ENCODE data around the gene TOR4A.

Gene TOR4A

DNA sequence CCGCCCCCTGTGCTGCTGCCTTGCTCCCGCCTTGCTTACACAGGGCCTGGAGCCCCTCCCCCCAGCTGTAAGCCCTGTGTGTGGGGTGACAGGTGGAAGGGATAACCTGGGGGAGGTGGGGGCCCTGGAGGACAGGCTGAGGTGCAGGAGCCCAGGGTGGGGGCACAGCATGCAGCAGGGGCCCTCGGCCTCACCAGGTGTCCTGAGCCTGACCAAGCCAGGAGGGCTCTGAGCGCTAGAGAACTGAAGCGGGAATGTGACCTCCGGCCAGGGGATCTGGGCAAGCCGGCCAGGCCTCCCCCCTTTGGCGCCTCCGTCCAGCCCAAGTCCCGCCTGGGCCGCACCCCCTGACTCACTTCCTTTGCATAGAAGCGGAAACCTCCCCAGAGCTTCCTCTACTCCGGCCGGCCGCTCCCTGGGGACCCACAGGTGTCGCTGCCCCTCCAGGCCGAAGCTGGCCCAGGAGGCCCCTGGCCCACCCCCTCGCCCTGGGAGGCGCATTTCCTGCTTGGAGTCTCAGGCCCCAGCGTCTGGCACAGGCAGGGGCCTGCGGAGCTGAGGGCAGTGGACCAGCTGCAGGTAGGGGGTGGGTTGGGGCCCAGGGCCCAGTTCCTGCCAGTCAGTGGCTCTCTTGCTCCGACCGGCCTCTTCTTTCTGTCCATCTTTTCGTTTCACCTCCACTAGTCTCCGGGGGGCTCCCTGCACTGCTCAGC is at the start of gene TOR4A:
Gene TOR4A, plus strand, starts transcription at position 398 of the 713 bp plus-strand sequence. CDS start 964 bp downstream, outside the sequence.
- peaks cover 10 to 53% (median 26%) of the 10 kb centered on the region in 11 experiments for H3K36me3 ChIP-seq
- H3K4me1 ChIP-seq: peaks cover 79 to 100% (median 98%) of the 10 kb centered on the region in 10 experiments
- peaks cover 1 to 63% (median 21%) of the 10 kb centered on the region in 11 experiments; a peak in 18 of 22 replicates for H4K20me1 ChIP-seq
- no peaks in the 10 kb centered on the region for H3K9me3 ChIP-seq (replicated peaks in 1 of 11)
- peak within 1 kb of the TSS; percentile 74 to 93 (median 82) for H3K9ac ChIP-seq
- peak within 1 kb of the TSS; percentile 76 to 95 (median 88) for H3K27ac ChIP-seq
- no peak for TF ChIP-seq Cebpa-rat (IDR thresholded peaks at IDR 0.05)
- no peaks in the 10 kb centered on the region for H3K27me3 ChIP-seq
- H3K4me3 ChIP-seq: peak within 1 kb of the TSS; percentile 41 to 92 (median 64)
- H3K4me2 ChIP-seq: peak within 1 kb of the TSS; percentile 84 to 100 (median 98)

DNA sequence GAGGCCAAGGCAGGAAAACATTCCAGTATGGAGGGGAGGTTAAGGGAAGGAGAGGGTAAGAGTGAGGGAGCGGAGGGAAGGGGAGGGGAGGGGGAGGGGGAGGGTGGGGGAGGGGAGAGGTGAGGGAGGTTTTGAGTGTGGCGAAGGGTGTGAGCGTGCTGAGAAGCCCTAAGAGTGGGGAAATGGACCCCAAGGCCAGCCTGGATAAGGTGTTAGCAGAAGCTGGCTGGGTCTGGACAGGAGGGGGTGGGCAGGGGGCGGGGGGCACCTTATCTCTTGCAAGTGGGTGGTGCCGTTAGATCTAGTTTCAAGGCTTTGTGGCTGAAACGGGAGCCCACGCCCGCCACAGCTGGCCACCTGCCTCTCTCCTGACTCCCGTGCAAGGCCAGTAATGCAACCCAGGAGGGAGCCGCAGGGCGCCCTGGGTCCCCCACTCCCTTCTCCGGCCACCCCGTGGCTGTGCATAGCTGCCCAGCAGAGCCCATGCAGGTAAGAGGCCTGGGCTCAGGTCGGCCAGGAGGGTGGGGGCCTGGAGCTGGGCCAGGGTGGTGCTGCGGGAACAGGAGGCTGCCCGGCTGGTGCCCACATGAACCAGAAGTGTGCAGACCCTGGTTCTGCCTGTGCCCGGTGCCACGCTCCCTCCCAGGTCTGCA is 49.5 kb upstream of the TOR4A start:
- Histone ChIP-seq H3K9me3 (replicated peaks in 1 of 11) (no peaks in the 10 kb centered on the region), H3K4me1 (peaks cover 33 to 80% (median 71%) of the 10 kb centered on the region in 10 experiments), H3K27me3 (no peaks in the 10 kb centered on the region), H3K36me3 (no peaks in the 10 kb centered on the region), H3K27ac (no peak overlapping the region), H3K9ac (no peak overlapping the region), H4K20me1 (no peaks in the 10 kb centered on the region; a peak in 1 of 22 replicates), H3K4me2 (peak overlapping the region in 6 of 11 experiments; percentile 66 to 85 (median 76); a peak in 8 of 22 replicates), H3K4me3 (no peak overlapping the region)
- no peak for TF ChIP-seq Cebpa-rat (IDR thresholded peaks at IDR 0.05)

DNA sequence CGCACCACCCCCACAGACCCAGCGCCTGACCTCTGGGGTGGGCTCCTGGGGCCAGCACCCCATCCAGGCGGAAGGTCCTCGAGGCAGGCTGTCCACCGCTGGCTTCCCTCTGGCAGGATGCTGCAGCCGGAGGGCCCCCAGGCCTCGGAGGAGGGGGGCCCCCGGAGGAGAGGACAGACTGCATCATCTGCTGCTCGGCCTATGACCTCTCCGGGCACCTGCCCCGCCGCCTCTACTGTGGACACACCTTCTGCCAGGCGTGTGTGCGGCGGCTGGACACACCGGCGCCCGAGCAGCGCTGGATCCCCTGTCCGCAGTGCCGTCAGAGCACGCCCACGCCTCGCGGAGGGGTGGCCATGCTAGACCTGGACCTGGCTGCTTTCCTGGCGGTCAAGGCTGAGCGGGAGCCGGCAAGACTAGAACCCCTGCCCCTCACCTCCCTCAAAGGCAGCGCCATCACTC is 49.0 kb upstream of the TOR4A start:
- TF ChIP-seq Cebpa-rat (IDR thresholded peaks at IDR 0.05): no peak
- Histone ChIP-seq H4K20me1 (no peaks in the 10 kb centered on the region; a peak in 1 of 22 replicates), H3K9me3 (replicated peaks in 1 of 11) (no peaks in the 10 kb centered on the region), H3K27me3 (no peaks in the 10 kb centered on the region), H3K4me3 (no peak overlapping the region), H3K4me1 (peaks cover 31 to 78% (median 69%) of the 10 kb centered on the region in 10 experiments), H3K4me2 (peak overlapping the region in 10 of 11 experiments; percentile 29 to 85 (median 70); a peak in 18 of 22 replicates), H3K27ac (no peak overlapping the region), H3K36me3 (no peaks in the 10 kb centered on the region), H3K9ac (peak overlapping the region in 4 of 11 experiments; percentile 11 to 55 (median 42); a peak in 5 of 22 replicates)

DNA sequence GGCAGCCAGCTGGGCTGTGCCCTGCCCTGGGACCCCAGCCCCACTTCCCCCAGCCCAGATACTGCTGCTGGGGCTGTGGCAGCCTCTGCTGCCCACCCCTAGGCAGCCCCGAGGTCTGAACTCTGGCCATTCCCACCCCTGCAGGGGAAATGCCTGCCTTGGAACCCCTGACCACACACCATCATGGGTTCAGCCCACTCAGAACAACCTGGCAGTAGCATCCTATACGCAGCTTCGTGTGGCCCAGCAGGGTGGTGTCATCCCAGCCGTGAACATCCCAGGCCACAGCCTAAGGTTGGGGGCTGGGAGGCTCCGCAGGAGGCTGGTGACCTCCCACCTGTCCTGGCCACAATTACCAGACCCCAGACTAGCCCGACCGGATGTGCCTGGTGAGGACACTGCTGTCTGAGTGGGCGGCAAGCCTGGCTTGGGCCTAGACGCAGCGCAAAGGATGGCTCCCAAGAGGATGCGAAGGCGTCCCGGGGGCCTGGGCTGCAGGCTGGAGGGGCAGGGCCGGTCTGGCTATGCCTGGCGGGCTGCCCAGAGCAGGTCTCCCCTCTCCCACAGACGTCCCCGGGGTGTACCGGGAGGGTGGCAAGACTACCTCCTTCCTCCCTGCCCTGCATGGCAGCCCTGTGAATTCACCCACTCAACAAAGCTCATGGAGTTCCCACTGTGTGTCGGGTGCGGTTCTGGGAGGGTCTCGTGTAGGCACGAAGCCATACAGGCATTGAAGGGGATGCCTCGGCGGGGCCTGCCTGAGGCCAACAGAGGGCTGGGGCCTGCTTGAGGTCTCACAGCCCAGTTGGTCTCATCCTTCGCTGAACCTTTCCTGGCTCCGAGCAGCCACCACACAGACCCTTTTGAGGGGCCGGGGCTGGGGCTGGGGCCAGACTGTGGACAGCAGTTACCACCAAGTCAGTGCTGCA is 48.3 kb upstream of the TOR4A start:
- H4K20me1 ChIP-seq: peaks cover 0 to 2% (median 0%) of the 10 kb centered on the region in 11 experiments; a peak in 4 of 22 replicates
- peak overlapping the region; percentile 29 to 85 (median 66) for H3K4me2 ChIP-seq
- H3K9ac ChIP-seq: peak overlapping the region in 8 of 11 experiments; percentile 11 to 55 (median 38); a peak in 9 of 22 replicates
- peaks cover 29 to 77% (median 67%) of the 10 kb centered on the region in 10 experiments for H3K4me1 ChIP-seq
- no peak for TF ChIP-seq Cebpa-rat (IDR thresholded peaks at IDR 0.05)
- H3K27ac ChIP-seq: peak overlapping the region in 2 of 11 experiments; percentile 17 to 27; a peak in 4 of 22 replicates
- H3K9me3 ChIP-seq (replicated peaks in 1 of 11): no peaks in the 10 kb centered on the region
- H3K4me3 ChIP-seq: no peak overlapping the region
- H3K27me3 ChIP-seq: no peaks in the 10 kb centered on the region
- H3K36me3 ChIP-seq: no peaks in the 10 kb centered on the region

DNA sequence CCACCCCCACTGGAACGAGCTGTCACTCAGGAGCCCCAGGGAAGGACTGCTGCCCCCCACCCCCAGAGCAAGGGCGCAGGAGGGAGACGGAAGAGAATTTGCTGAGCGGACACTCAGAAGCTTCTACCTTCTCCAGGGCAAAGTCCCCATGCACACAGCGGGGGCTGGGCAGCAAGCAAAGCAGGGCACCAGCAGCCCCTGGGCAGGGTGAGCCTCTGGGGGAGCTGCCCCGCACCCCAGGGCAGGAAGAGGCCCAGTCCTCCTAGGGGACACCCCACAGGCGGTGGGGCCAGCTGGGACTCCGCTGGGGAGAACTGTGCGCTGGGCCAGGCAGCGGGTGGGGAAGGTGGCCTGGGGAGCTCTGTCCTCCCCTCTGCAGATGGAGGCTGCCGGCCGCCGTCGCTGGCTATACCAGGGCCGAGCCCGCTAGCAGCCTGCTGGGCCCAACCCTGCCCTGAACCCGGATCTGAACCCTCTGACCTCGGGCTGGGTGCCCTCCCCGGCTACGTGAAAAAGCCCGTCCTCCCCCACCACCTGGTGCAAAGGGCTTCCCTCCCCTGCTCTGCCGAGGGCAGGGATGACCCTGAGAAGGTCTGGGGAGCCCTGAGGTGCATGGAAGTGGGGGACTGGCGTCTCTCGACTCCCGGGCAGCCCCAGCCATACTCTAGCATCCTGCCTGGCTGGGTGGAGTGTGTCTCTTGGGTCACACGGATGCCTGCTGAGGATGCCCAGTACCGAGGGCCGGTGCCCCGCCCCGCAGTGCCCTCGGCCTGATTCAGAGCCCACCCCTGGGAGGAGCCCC is 47.4 kb upstream of the TOR4A start:
- Histone ChIP-seq H3K9ac (peak overlapping the region in 7 of 11 experiments; percentile 7 to 52 (median 42); a peak in 6 of 22 replicates), H3K4me3 (no peak overlapping the region; a peak in 1 of 20 replicates), H3K4me1 (peaks cover 29 to 77% (median 67%) of the 10 kb centered on the region in 10 experiments), H4K20me1 (peaks cover 0 to 10% (median 7%) of the 10 kb centered on the region in 11 experiments; a peak in 16 of 22 replicates), H3K27ac (no peak overlapping the region; a peak in 1 of 22 replicates), H3K9me3 (replicated peaks in 1 of 11) (no peaks in the 10 kb centered on the region), H3K27me3 (no peaks in the 10 kb centered on the region), H3K36me3 (no peaks in the 10 kb centered on the region), H3K4me2 (peak overlapping the region in 10 of 11 experiments; percentile 29 to 85 (median 70); a peak in 20 of 22 replicates)
- no peak for TF ChIP-seq Cebpa-rat (IDR thresholded peaks at IDR 0.05)

DNA sequence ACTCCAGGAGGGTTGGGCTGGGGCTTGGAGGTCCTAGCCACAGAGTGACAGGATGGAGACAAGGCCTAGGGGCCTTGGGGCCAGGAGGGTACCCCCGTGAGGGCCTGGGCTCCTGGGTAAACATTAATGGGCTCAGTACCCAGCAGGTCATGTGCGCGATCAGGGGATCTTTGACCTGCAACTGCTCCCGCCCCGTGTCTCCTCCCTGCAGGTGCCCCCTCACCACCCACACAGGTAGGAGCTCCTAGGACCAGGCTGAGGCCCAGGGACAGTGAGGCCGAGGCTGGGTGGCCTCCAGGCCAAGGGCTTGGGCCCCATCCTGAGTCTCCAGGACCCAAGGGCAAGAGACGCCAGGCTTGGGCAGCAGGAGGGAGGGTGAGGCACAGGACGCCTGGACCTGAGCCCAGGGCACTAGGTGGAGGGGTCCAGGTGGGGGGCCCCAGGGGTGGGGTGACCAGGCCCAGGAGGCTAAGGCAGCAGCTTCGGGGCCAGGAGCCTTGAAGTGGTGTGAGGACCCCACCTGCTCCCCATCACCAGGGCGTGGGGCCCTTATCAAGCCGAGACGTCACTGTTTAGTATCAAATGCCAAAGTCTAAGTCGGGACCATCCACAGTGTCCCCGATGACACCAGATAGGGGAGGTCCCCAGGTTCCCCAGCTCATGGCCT is 46.7 kb upstream of the TOR4A start, which contains the start of gene SLC34A3:
Gene SLC34A3, plus strand, starts transcription at position 197 of the 667 bp plus-strand sequence. CDS start 802 bp downstream, outside the sequence.
- Histone ChIP-seq H3K9ac (peak within 1 kb of the TSS in 7 of 11 experiments; percentile 17 to 60 (median 45); a peak in 8 of 22 replicates), H3K36me3 (no peaks in the 10 kb centered on the region), H3K4me3 (no peak within 1 kb of the TSS; a peak in 1 of 20 replicates), H3K27ac (no peak within 1 kb of the TSS; a peak in 1 of 22 replicates), H3K9me3 (replicated peaks in 1 of 11) (no peaks in the 10 kb centered on the region), H3K27me3 (no peaks in the 10 kb centered on the region), H3K4me2 (peak within 1 kb of the TSS in 10 of 11 experiments; percentile 29 to 85 (median 70); a peak in 20 of 22 replicates), H4K20me1 (peaks cover 0 to 18% (median 14%) of the 10 kb centered on the region in 11 experiments; a peak in 18 of 22 replicates), H3K4me1 (peaks cover 35 to 77% (median 67%) of the 10 kb centered on the region in 10 experiments)
- TF ChIP-seq Cebpa-rat (IDR thresholded peaks at IDR 0.05): no peak
